GM23338 (cell line): ENCODE data around the gene TTC8. TPM values are rescaled to one million over a fixed set of nuclear protein-coding genes. Genes with fewer than 3 reads are reported as not detected.

Experiments
- ETS1 ChIP-seq: IDR thresholded peaks from 2 replicates; pipeline ENCODE4 v1.6.1; 2016; ENCODE audit warnings: antibody characterized with exemption
- EZH2 ChIP-seq: fragments of 200-600 bp; sonication (generic); IDR thresholded peaks from one replicate; pipeline ENCODE4 v1.8.0; 2017; ENCODE audit warnings: antibody characterized with exemption, mild to moderate bottlenecking, low read depth; ENCODE audit not compliant: unreplicated experiment
- NANOG ChIP-seq: IDR thresholded peaks from 2 replicates; pipeline ENCODE4 v1.6.1; 2016; ENCODE audit warnings: antibody characterized with exemption, borderline replicate concordance
- REST ChIP-seq: IDR thresholded peaks from one replicate; pipeline ENCODE4 v1.6.1; 2018; ENCODE audit warnings: antibody characterized with exemption; ENCODE audit not compliant: unreplicated experiment
- ZNF462 ChIP-seq: fragments of 250-450 bp; sonication (Bioruptor Pico); IDR thresholded peaks from 2 replicates; pipeline ENCODE4 v1.5.0; 2020; ENCODE audit warnings: mild to moderate bottlenecking, moderate library complexity
- polyA plus RNA-seq: library from polyadenylated mRNA; unstranded; fragments of >200 nt; fragmentation: Nextera tagmentation; extraction: Ambion mirVana; gene quantifications from 2 replicates; pipeline ENCODE4 v1.2.1, GENCODE V29; 2016
- total RNA-seq: library from RNA; depleted of rRNA; stranded (reverse); fragments of >200 nt; shearing (Covaris generic); gene quantifications from 2 replicates; pipeline ENCODE4 v1.2.3, GENCODE V29; 2014

The TTC8 gene
- total and polyA plus RNA-seq, 2 experiments from 2014 or later = 7.5 to 10.5 TPM

GRCh38 chr14:88798156-88798555 is 26.3 kb upstream of the TTC8 start (continued):
- TF ChIP-seq ZNF462 (CRISPR knock-in tag) (no peak), ETS1 (no peak), REST (no peak), NANOG (no peak), EZH2 (no peak)
